H9 (cell line): Measurements from ENCODE around the gene PAQR9. TPM values are rescaled to one million over a fixed set of nuclear protein-coding genes. Genes with fewer than 3 reads are reported as not detected.

ENCODE experiments used
- DNase-seq: peaks from one replicate; pipeline ENCODE4 v3.0.0-alpha.2; 2017
- H2AFZ ChIP-seq: one replicate; pipeline ENCODE4 v1.6.1; 2013; ENCODE audit warnings: mild to moderate bottlenecking, low read length, control low read depth, moderate library complexity
- H2AK5ac ChIP-seq: 2 replicates; pipeline ENCODE4 v1.6.1; 2013; ENCODE audit warnings: low read length, control low read depth, mixed read lengths; ENCODE audit not compliant: insufficient read length
- H2BK120ac ChIP-seq: one replicate; pipeline ENCODE4 v1.6.1; 2013; ENCODE audit warnings: low read depth, mild to moderate bottlenecking, low read length, control low read depth, inconsistent platforms; ENCODE audit not compliant: poor library complexity, severe bottlenecking
- H2BK12ac ChIP-seq: 2 replicates; pipeline ENCODE4 v1.6.1; 2013; ENCODE audit warnings: low read length, control low read depth, mixed read lengths, low read depth; ENCODE audit not compliant: insufficient read length
- H2BK15ac ChIP-seq: 2 replicates; pipeline ENCODE4 v1.6.1; 2013; ENCODE audit warnings: low read depth, low read length, control low read depth
- H2BK20ac ChIP-seq: one replicate; pipeline ENCODE4 v1.6.1; 2013; ENCODE audit warnings: low read depth, mild to moderate bottlenecking, low read length, control low read depth, inconsistent platforms; ENCODE audit not compliant: poor library complexity, severe bottlenecking
- H2BK5ac ChIP-seq: 2 replicates; pipeline ENCODE4 v1.6.1; 2013; ENCODE audit warnings: low read length, control low read depth, mixed read lengths; ENCODE audit not compliant: insufficient read length
- H3K14ac ChIP-seq: 2 replicates; pipeline ENCODE4 v1.6.1; 2013; ENCODE audit warnings: low read length, control low read depth; ENCODE audit not compliant: insufficient read depth
- H3K18ac ChIP-seq: 2 replicates; pipeline ENCODE4 v1.6.1; 2013; ENCODE audit warnings: low read depth, mild to moderate bottlenecking, mixed read lengths, low read length, control low read depth; ENCODE audit not compliant: insufficient read length
- H3K23ac ChIP-seq: 2 replicates; pipeline ENCODE4 v1.6.1; 2013; ENCODE audit warnings: low read length, control low read depth, mixed read lengths, low read depth; ENCODE audit not compliant: insufficient read length
- H3K23me2 ChIP-seq: 2 replicates; pipeline ENCODE4 v1.6.1; 2013; ENCODE audit warnings: low read depth, mild to moderate bottlenecking, mixed read lengths, low read length, control low read depth; ENCODE audit not compliant: insufficient read length, poor library complexity, severe bottlenecking
- H3K27ac ChIP-seq: 2 replicates; pipeline ENCODE4 v1.5.1; 2013; ENCODE audit warnings: low read length, control low read depth, mixed read lengths, low read depth; ENCODE audit not compliant: insufficient read length
- H3K27me3 ChIP-seq: 2 replicates; pipeline ENCODE4 v1.6.1; 2013; ENCODE audit warnings: low read length, control low read depth, inconsistent platforms; ENCODE audit not compliant: insufficient read depth
- H3K4ac ChIP-seq: 2 replicates; pipeline ENCODE4 v1.6.1; 2013; ENCODE audit warnings: low read depth, mild to moderate bottlenecking, control low read depth, inconsistent platforms, low read length, moderate library complexity
- H3K4me1 ChIP-seq: 2 replicates; pipeline ENCODE4 v1.6.1; 2013; ENCODE audit warnings: low read length, control low read depth, inconsistent platforms; ENCODE audit not compliant: insufficient read depth
- H3K4me2 ChIP-seq: 2 replicates; pipeline ENCODE4 v1.6.1; 2013; ENCODE audit warnings: low read length, control low read depth, mixed read lengths; ENCODE audit not compliant: insufficient read length, insufficient read depth
- H3K56ac ChIP-seq: 2 replicates; pipeline ENCODE4 v1.6.1; 2013; ENCODE audit warnings: low read depth, mild to moderate bottlenecking, mixed read lengths, low read length, control low read depth; ENCODE audit not compliant: insufficient read length
- H3K79me1 ChIP-seq: 2 replicates; pipeline ENCODE4 v1.6.1; 2013; ENCODE audit warnings: low read depth, mild to moderate bottlenecking, moderate library complexity, low read length, control low read depth, inconsistent platforms; ENCODE audit not compliant: insufficient read depth, poor library complexity, severe bottlenecking
- H3K79me2 ChIP-seq: 2 replicates; pipeline ENCODE4 v1.6.1; 2013; ENCODE audit warnings: low read length, control low read depth, inconsistent platforms; ENCODE audit not compliant: insufficient read depth
- H3K9ac ChIP-seq: 2 replicates; pipeline ENCODE4 v1.6.1; 2013; ENCODE audit warnings: low read length, control low read depth, mixed read lengths; ENCODE audit not compliant: insufficient read length; ENCODE audit errors: extremely low read depth
- H3K9me3 ChIP-seq: one replicate; pipeline ENCODE4 v1.6.1; 2013; ENCODE audit warnings: low read depth, low read length, inconsistent platforms; ENCODE audit not compliant: control insufficient read depth
- H3T11ph ChIP-seq: one replicate; pipeline ENCODE4 v1.6.1; 2013; ENCODE audit warnings: mild to moderate bottlenecking, low read length, control low read depth, inconsistent platforms
- H4K20me1 ChIP-seq: one replicate; pipeline ENCODE4 v1.6.1; 2013; ENCODE audit not compliant: control insufficient read depth, insufficient read length, insufficient read depth
- H4K5ac ChIP-seq: 2 replicates; pipeline ENCODE4 v1.6.1; 2013; ENCODE audit warnings: low read depth, mild to moderate bottlenecking, mixed read lengths, low read length, control low read depth; ENCODE audit not compliant: insufficient read length
- H4K8ac ChIP-seq: replicated peaks from 2 replicates; pipeline ENCODE4 v1.6.1; 2013; ENCODE audit warnings: low read length, control low read depth, mixed read lengths, low read depth; ENCODE audit not compliant: insufficient read length
- H4K91ac ChIP-seq: 2 replicates; pipeline ENCODE4 v1.6.1; 2013; ENCODE audit warnings: low read depth, mild to moderate bottlenecking, moderate library complexity, mixed read lengths, low read length, control low read depth; ENCODE audit not compliant: insufficient read length
- H3K27ac Mint-ChIP-seq, 3 experiments: 2 replicates in 2 of 3; 3 replicates in 1 of 3; pipeline ENCODE4 v1.8.0; 2020 to 2021; ENCODE audit warnings: mixed read lengths in 3 of 3, mild to moderate bottlenecking in 1 of 3, moderate library complexity in 1 of 3
- H3K27me3 Mint-ChIP-seq: 2 replicates; pipeline ENCODE4 v1.8.0; 2021; ENCODE audit warnings: low read depth, mild to moderate bottlenecking, moderate library complexity, mixed read lengths
- H3K36me3 Mint-ChIP-seq, 3 experiments: 2 replicates in 2 of 3; 3 replicates in 1 of 3; pipeline ENCODE4 v1.8.0; 2020 to 2021; ENCODE audit warnings: low read depth in 3 of 3, mixed read lengths in 3 of 3; ENCODE audit not compliant: insufficient read depth in 1 of 3
- H3K4me1 Mint-ChIP-seq, 2 experiments: 2 replicates each; pipeline ENCODE4 v1.8.0; 2020; ENCODE audit warnings: mixed read lengths in 2 of 2
- H3K4me3 Mint-ChIP-seq, 2 experiments: 2 replicates in 1 of 2; 3 replicates in 1 of 2; pipeline ENCODE4 v1.8.0; 2020 to 2021; ENCODE audit warnings: mild to moderate bottlenecking in 2 of 2, mixed read lengths in 2 of 2, moderate library complexity in 1 of 2
- H3K9me3 Mint-ChIP-seq, 2 experiments: 2 replicates in 1 of 2; 3 replicates in 1 of 2; pipeline ENCODE4 v1.8.0; 2020; ENCODE audit warnings: mild to moderate bottlenecking in 2 of 2, mixed read lengths in 2 of 2, moderate library complexity in 1 of 2
- CTCF ChIP-seq: fragments of 200-600 bp; sonication (generic); conservative IDR thresholded peaks from 3 replicates; pipeline ENCODE4 v1.8.0; 2021; ENCODE audit warnings: antibody characterized with exemption, mild to moderate bottlenecking
- WGBS: extraction: QIAGEN DNeasy Blood & Tissue Kit; methylation state at CpG from one replicate; pipeline ENCODE4 v1.1.7; 2013; ENCODE audit warnings: missing lambda C conversion rate, low lambda C conversion rate, mixed read lengths; ENCODE audit not compliant: insufficient read length; ENCODE audit errors: extremely low coverage; 5-methylcytosine and 5-hydroxymethylcytosine counted together
- total RNA-seq: library from RNA; stranded (reverse); gene quantifications from 2 replicates; pipeline ENCODE4 v1.2.1, GENCODE V29; 2021

The PAQR9 gene
- total RNA-seq, 1 experiment from 2014 or later: 2.3 TPM

- Histone ChIP-seq H3K4ac (no peak overlapping the region), H3K9ac (no peak overlapping the region), H4K20me1 (no peaks in the 10 kb centered on the region), H3K23me2 (no peaks in the 10 kb centered on the region), H4K5ac (no peak overlapping the region), H3K27me3 (no peaks in the 10 kb centered on the region), H3K23ac (no peak overlapping the region), H4K91ac (no peak overlapping the region), H3T11ph (no peak overlapping the region), H3K14ac (no peak overlapping the region), H2BK5ac (no peak overlapping the region), H2BK15ac (no peak overlapping the region), H4K8ac (no peak overlapping the region), H3K4me1 (peaks cover 6% of the 10 kb centered on the region; the same call in 1 of the 2 replicates), H3K56ac (no peak overlapping the region), H3K79me1 (no peaks in the 10 kb centered on the region), H2BK120ac (no peak overlapping the region), H3K79me2 (no peaks in the 10 kb centered on the region), H3K27ac (no peak overlapping the region), H2AFZ (no peak overlapping the region), H3K18ac (no peak overlapping the region), H2BK12ac (no peak overlapping the region), H2AK5ac (no peak overlapping the region), H3K4me2 (no peak overlapping the region), H3K9me3 (no peaks in the 10 kb centered on the region), H2BK20ac (no peak overlapping the region)
- H3K9me3 Mint-ChIP-seq: no peaks in the 10 kb centered on the region
- TF ChIP-seq CTCF: no peak
- peaks cover 6 to 7% of the 10 kb centered on the region in 2 experiments for H3K4me1 Mint-ChIP-seq
- H3K36me3 Mint-ChIP-seq: no peaks in the 10 kb centered on the region; a peak in 2 of 7 replicates
- no peak for DNase-seq
- H3K4me3 Mint-ChIP-seq: no peak overlapping the region
- no CpG with 5 or more reads among the region's 3 CpGs for WGBS
- no peak overlapping the region for H3K27ac Mint-ChIP-seq
- H3K27me3 Mint-ChIP-seq: no peaks in the 10 kb centered on the region
Observed at GRCh38 chr3:142934887-142935269, 28.6 kb downstream of the PAQR9 start.
